Trophoblast cell (in vitro differentiated cells and primary cell): ENCODE data around the gene PPP1R3D.
A peak's percentile ranks its signal among the peaks of the same experiment; 100 is the strongest.

Experiments
- DNase-seq, 2 donors: peaks; one replicate each; pipeline ENCODE4 v3.0.0-alpha.2; 2016
- H2AFZ ChIP-seq: 2 replicates; pipeline ENCODE4 v1.6.1; 2013; ENCODE audit warnings: low read length, moderate library complexity, mild to moderate bottlenecking; ENCODE audit not compliant: insufficient read depth, poor library complexity
- H2AK5ac ChIP-seq: 2 replicates; pipeline ENCODE4 v1.6.1; 2013; ENCODE audit warnings: mild to moderate bottlenecking, low read length
- H2BK120ac ChIP-seq: 2 replicates; pipeline ENCODE4 v1.6.1; 2013; ENCODE audit warnings: low read length, mild to moderate bottlenecking, moderate library complexity; ENCODE audit not compliant: insufficient read depth, poor library complexity
- H2BK12ac ChIP-seq: 2 replicates; pipeline ENCODE4 v1.6.1; 2013; ENCODE audit warnings: mild to moderate bottlenecking, low read length, moderate library complexity
- H2BK5ac ChIP-seq: 2 replicates; pipeline ENCODE4 v1.6.1; 2013; ENCODE audit warnings: low read length, low read depth, moderate library complexity, mild to moderate bottlenecking; ENCODE audit not compliant: poor library complexity
- H3K14ac ChIP-seq: 2 replicates; pipeline ENCODE4 v1.6.1; 2013; ENCODE audit warnings: mild to moderate bottlenecking, low read length
- H3K18ac ChIP-seq: 2 replicates; pipeline ENCODE4 v1.6.1; 2013; ENCODE audit warnings: mild to moderate bottlenecking, low read length
- H3K23ac ChIP-seq: 2 replicates; pipeline ENCODE4 v1.6.1; 2013; ENCODE audit warnings: low read length
- H3K27ac ChIP-seq: 2 replicates; pipeline ENCODE4 v1.5.1; 2013; ENCODE audit warnings: low read depth, mild to moderate bottlenecking, inconsistent platforms, low read length, moderate library complexity
- H3K27me3 ChIP-seq: 2 replicates; pipeline ENCODE4 v1.6.1; 2013; ENCODE audit warnings: inconsistent platforms, mild to moderate bottlenecking, low read length, moderate library complexity; ENCODE audit not compliant: insufficient read depth
- H3K36me3 ChIP-seq, 2 experiments: 1 replicate in 1 of 2; 2 replicates in 1 of 2; pipeline ENCODE4 v1.6.1; 2013; ENCODE audit warnings: low read length in 2 of 2, mild to moderate bottlenecking in 2 of 2, moderate library complexity in 1 of 2; ENCODE audit not compliant: insufficient read depth in 2 of 2, control insufficient read depth in 1 of 2
- H3K4ac ChIP-seq: 2 replicates; pipeline ENCODE4 v1.6.1; 2013; ENCODE audit warnings: low read depth, mild to moderate bottlenecking, low read length, moderate library complexity
- H3K4me1 ChIP-seq, 2 experiments: 1 replicate in 1 of 2; 2 replicates in 1 of 2; pipeline ENCODE4 v1.6.1; 2013; ENCODE audit warnings: low read length in 2 of 2, mild to moderate bottlenecking in 2 of 2, moderate library complexity in 1 of 2; ENCODE audit not compliant: insufficient read depth in 2 of 2, control insufficient read depth in 1 of 2
- H3K4me2 ChIP-seq: 2 replicates; pipeline ENCODE4 v1.6.1; 2013; ENCODE audit warnings: inconsistent platforms, mild to moderate bottlenecking, low read length, moderate library complexity
- H3K4me3 ChIP-seq: 2 replicates; pipeline ENCODE4 v1.5.1; 2013; ENCODE audit warnings: mild to moderate bottlenecking, low read depth, low read length, inconsistent platforms
- H3K79me1 ChIP-seq: one replicate; pipeline ENCODE4 v1.6.1; 2013; ENCODE audit warnings: low read length
- H3K79me2 ChIP-seq: 2 replicates; pipeline ENCODE4 v1.6.1; 2013; ENCODE audit warnings: low read length, mild to moderate bottlenecking; ENCODE audit not compliant: control insufficient read depth, insufficient read depth, poor library complexity
- H3K9ac ChIP-seq: 2 replicates; pipeline ENCODE4 v1.6.1; 2013; ENCODE audit warnings: mild to moderate bottlenecking, low read length
- H3K9me3 ChIP-seq: 2 replicates; pipeline ENCODE4 v1.6.1; 2013; ENCODE audit warnings: low read depth, mild to moderate bottlenecking, control low read depth, inconsistent platforms, low read length; ENCODE audit not compliant: insufficient read depth
- H4K12ac ChIP-seq: 2 replicates; pipeline ENCODE4 v1.6.1; 2013; ENCODE audit warnings: low read depth, mild to moderate bottlenecking, low read length, moderate library complexity
- H4K8ac ChIP-seq: 2 replicates; pipeline ENCODE4 v1.6.1; 2013; ENCODE audit warnings: low read depth, mild to moderate bottlenecking, low read length, moderate library complexity
- H4K91ac ChIP-seq: one replicate; pipeline ENCODE4 v1.6.1; 2013; ENCODE audit warnings: low read depth, mild to moderate bottlenecking, low read length, moderate library complexity
- WGBS: extraction: QIAGEN DNeasy Blood & Tissue Kit; methylation state at CpG from one replicate; pipeline ENCODE4 v1.1.7; 2013; ENCODE audit warnings: missing lambda C conversion rate; ENCODE audit not compliant: insufficient read length, insufficient coverage; ENCODE audit errors: extremely low coverage; 5-methylcytosine and 5-hydroxymethylcytosine counted together

PPP1R3D gene

DNA sequence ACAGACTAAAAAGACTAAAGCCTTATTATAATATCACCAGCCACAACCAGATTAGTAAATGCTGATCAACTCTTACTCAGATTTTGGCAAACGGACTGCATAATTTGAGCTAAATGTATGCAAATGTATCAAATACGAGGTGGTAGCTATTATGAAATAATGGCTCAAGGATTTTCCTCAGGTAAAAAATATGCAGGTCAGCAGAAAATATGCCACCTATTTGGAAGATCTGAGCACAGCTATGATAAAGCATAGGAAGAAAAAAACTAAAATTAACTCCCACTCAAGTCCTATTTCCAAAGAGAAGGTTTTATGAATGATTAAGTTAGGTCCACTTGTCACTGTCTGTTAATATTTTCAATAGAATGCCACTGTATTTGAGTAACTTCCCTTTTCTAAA lies 29.1 kb downstream of the PPP1R3D start:
- H4K8ac ChIP-seq, result no peak overlapping the region
- H3K23ac ChIP-seq, result no peak overlapping the region
- H3K4me2 ChIP-seq, result no peak overlapping the region
- no peak overlapping the region for H3K14ac ChIP-seq
- no peaks in the 10 kb centered on the region for H3K9me3 ChIP-seq
- H3K18ac ChIP-seq, result no peak overlapping the region
- DNase-seq, result peak in 1 of 2 donors; percentile 10
- H2AK5ac ChIP-seq, result no peak overlapping the region
- H3K36me3 ChIP-seq, result no peaks in the 10 kb centered on the region
- H3K79me2 ChIP-seq, result no peaks in the 10 kb centered on the region
- H2BK5ac ChIP-seq, result no peak overlapping the region
- H4K91ac ChIP-seq, result no peak overlapping the region
- no peaks in the 10 kb centered on the region for H3K79me1 ChIP-seq
- no peak overlapping the region for H3K9ac ChIP-seq
- no peak overlapping the region for H3K4me3 ChIP-seq
- H3K27ac ChIP-seq, result no peak overlapping the region
- H2BK120ac ChIP-seq, result no peak overlapping the region
- H2BK12ac ChIP-seq, result no peak overlapping the region
- no CpG with 5 or more reads among the region's 2 CpGs for WGBS
- H2AFZ ChIP-seq, result no peak overlapping the region
- H3K4me1 ChIP-seq, result no peaks in the 10 kb centered on the region
- no peak overlapping the region for H3K4ac ChIP-seq
- no peak overlapping the region for H4K12ac ChIP-seq
- no peaks in the 10 kb centered on the region for H3K27me3 ChIP-seq

DNA sequence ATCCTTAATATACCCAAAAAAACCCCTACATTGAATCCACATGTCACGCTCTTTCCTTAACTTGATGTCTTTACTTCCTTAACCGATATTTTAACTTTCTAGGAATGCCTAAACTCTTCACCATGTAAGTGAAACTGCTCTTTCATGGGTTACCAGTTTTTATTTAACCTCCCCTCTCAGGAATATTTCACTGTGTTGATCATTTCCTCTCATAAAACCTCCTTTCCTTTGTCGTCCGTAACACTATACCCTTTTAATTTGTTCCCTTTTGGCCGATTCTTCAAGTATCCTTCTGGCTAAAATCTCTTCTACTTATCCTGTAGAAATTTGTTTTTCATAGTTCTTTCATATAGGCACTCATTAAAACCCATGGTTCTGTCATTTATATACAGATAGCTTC lies 31.2 kb downstream of the PPP1R3D start:
- no peaks in the 10 kb centered on the region for H3K27me3 ChIP-seq
- H3K4me3 ChIP-seq, result no peak overlapping the region
- H2AK5ac ChIP-seq, result no peak overlapping the region
- H3K36me3 ChIP-seq, result no peaks in the 10 kb centered on the region
- H2BK120ac ChIP-seq, result no peak overlapping the region
- no peak overlapping the region for H3K4me2 ChIP-seq
- no peak overlapping the region for H3K14ac ChIP-seq
- no peak overlapping the region for H4K91ac ChIP-seq
- H2BK12ac ChIP-seq, result no peak overlapping the region
- H2BK5ac ChIP-seq, result no peak overlapping the region
- H3K79me1 ChIP-seq, result no peaks in the 10 kb centered on the region
- H3K79me2 ChIP-seq, result no peaks in the 10 kb centered on the region
- no peak overlapping the region for H3K23ac ChIP-seq
- H3K18ac ChIP-seq, result no peak overlapping the region
- no peaks in the 10 kb centered on the region for H3K9me3 ChIP-seq
- H3K9ac ChIP-seq, result no peak overlapping the region
- no peaks in the 10 kb centered on the region for H3K4me1 ChIP-seq
- no peak overlapping the region for H2AFZ ChIP-seq
- WGBS, result 100% methylated on average over 1 of the region's 5 CpGs
- no peak for DNase-seq
- no peak overlapping the region for H4K8ac ChIP-seq
- no peak overlapping the region for H4K12ac ChIP-seq
- H3K4ac ChIP-seq, result no peak overlapping the region
- H3K27ac ChIP-seq, result no peak overlapping the region

DNA sequence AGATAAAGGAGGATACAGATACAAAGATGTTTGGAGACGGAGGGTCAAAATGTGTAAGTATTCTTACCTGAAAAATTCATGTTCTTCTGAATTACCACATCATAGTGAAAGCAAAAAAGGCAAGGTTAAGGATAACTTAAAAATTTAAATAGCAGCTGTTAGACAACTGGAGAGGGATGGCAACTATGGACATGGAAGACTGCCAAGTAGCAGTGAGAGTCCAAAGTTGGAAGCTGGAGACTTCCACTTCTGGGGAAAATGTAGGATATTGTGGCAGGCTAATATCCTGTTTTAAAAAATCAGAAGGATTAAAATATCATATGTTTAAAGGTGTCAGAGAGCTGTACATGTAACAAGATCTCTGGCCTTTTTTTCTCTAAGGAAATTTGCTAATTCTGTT lies 36.5 kb downstream of the PPP1R3D start:
- H3K27me3 ChIP-seq, result no peaks in the 10 kb centered on the region
- no peaks in the 10 kb centered on the region for H3K79me2 ChIP-seq
- no peak overlapping the region for H4K12ac ChIP-seq
- no peak overlapping the region for H4K91ac ChIP-seq
- no peak overlapping the region for H3K27ac ChIP-seq
- H2AK5ac ChIP-seq, result no peak overlapping the region
- no peak overlapping the region for H3K14ac ChIP-seq
- H3K79me1 ChIP-seq, result no peaks in the 10 kb centered on the region
- H2BK5ac ChIP-seq, result no peak overlapping the region
- H3K4me2 ChIP-seq, result no peak overlapping the region
- no peak overlapping the region for H3K4me3 ChIP-seq
- WGBS, result no CpG with 5 or more reads among the region's 1 CpG
- no peak overlapping the region for H3K9ac ChIP-seq
- no peak overlapping the region for H3K18ac ChIP-seq
- no peak overlapping the region for H2BK120ac ChIP-seq
- H3K36me3 ChIP-seq, result no peaks in the 10 kb centered on the region
- no peak overlapping the region for H3K4ac ChIP-seq
- no peak overlapping the region for H2BK12ac ChIP-seq
- no peaks in the 10 kb centered on the region for H3K9me3 ChIP-seq
- no peak for DNase-seq
- H3K4me1 ChIP-seq, result no peaks in the 10 kb centered on the region
- H2AFZ ChIP-seq, result no peak overlapping the region
- H4K8ac ChIP-seq, result no peak overlapping the region
- H3K23ac ChIP-seq, result no peak overlapping the region

DNA sequence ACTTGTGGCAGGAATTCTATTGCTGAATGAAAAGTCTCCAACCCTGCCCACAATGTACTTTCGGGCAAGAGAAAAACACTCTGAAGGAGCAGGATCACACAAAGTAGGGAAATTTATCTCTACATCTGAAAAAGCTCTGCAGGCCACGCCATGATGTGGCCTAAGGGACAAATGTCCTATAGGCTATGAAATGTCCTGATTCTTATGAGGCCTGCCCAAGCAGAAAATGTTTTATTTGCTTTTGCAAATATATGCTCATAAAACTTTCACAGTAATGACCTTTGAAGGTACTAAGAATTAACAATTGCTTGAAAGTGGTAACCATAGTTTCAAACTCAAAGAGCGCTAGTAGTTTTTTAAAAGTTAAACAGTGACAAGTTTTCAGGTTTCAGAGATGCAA lies 37.6 kb downstream of the PPP1R3D start:
- H3K18ac ChIP-seq, result no peak overlapping the region
- H3K9ac ChIP-seq, result no peak overlapping the region
- no peak overlapping the region for H3K4ac ChIP-seq
- H2AFZ ChIP-seq, result no peak overlapping the region
- H3K4me1 ChIP-seq, result no peaks in the 10 kb centered on the region
- no peak overlapping the region for H2BK5ac ChIP-seq
- H4K12ac ChIP-seq, result no peak overlapping the region
- no peak overlapping the region for H2AK5ac ChIP-seq
- WGBS, result no CpG with 5 or more reads among the region's 3 CpGs
- no peaks in the 10 kb centered on the region for H3K79me2 ChIP-seq
- no peak overlapping the region for H4K91ac ChIP-seq
- H3K4me3 ChIP-seq, result no peak overlapping the region
- H4K8ac ChIP-seq, result no peak overlapping the region
- no peak overlapping the region for H3K4me2 ChIP-seq
- no peak overlapping the region for H3K23ac ChIP-seq
- H3K79me1 ChIP-seq, result no peaks in the 10 kb centered on the region
- H3K14ac ChIP-seq, result no peak overlapping the region
- DNase-seq, result no peak
- H3K27me3 ChIP-seq, result no peaks in the 10 kb centered on the region
- H2BK12ac ChIP-seq, result no peak overlapping the region
- no peak overlapping the region for H2BK120ac ChIP-seq
- no peaks in the 10 kb centered on the region for H3K36me3 ChIP-seq
- H3K27ac ChIP-seq, result no peak overlapping the region
- H3K9me3 ChIP-seq, result no peaks in the 10 kb centered on the region
